B cell (primary cell): Measurements from ENCODE around the gene MMGT1. TPM values are rescaled to one million over a fixed set of nuclear protein-coding genes. Genes with fewer than 3 reads are reported as not detected.

Source experiments
- ATAC-seq: fragments of 200-7000 bp; cut with Tn5 transposase; one replicate; pipeline ENCODE4 v1.10.0; 2021; ENCODE audit warnings: low read depth, mild to moderate bottlenecking, moderate number of reproducible peaks, moderate library complexity
- CTCF ChIA-PET: fragments of 350-600 bp; sonication (Branson Sonifier 250); formaldehyde crosslinking; loops from one replicate; lab custom pipeline; 2021; ENCODE audit warnings: antibody characterized with exemption, inconsistent platforms; lab: Charles Lee
- POLR2A ChIA-PET: fragments of 350-600 bp; sonication (Branson Sonifier 250); formaldehyde crosslinking; loops from one replicate; lab custom pipeline; 2021; ENCODE audit warnings: antibody characterized with exemption; lab: Charles Lee
- DNase-seq: peaks from one replicate; pipeline ENCODE4 v3.0.0; 2013
- H2AFZ ChIP-seq: 2 replicates; pipeline ENCODE4 v1.6.1; 2012; ENCODE audit warnings: mild to moderate bottlenecking, low read depth, low read length; ENCODE audit not compliant: insufficient read depth, poor library complexity, severe bottlenecking
- H3K27ac ChIP-seq, 2 donors: 1 replicate in 1 of 2; 2 replicates in 1 of 2; pipeline ENCODE4 v1.5.1; 2012 to 2013; ENCODE audit warnings: low read length in 2 of 2, mild to moderate bottlenecking in 2 of 2, moderate library complexity in 1 of 2
- H3K27me3 ChIP-seq, 4 experiments: fragments of 200-600 bp in 1 of 4; sonication (generic) in 1 of 4; replicated peaks in 1 of 4; 1 replicate in 2 of 4; 2 replicates in 2 of 4; pipeline versions ENCODE4 v1.6.1 to v1.7.0; 2013 to 2016; ENCODE audit warnings: low read length in 3 of 4, mild to moderate bottlenecking in 2 of 4, mixed read lengths in 1 of 4, moderate library complexity in 1 of 4; ENCODE audit not compliant: insufficient read depth in 4 of 4, control insufficient read depth in 3 of 4; ENCODE audit errors: control extremely low read depth in 1 of 4
- H3K36me3 ChIP-seq, 2 experiments: replicated peaks in 1 of 2; 1 replicate in 1 of 2; 2 replicates in 1 of 2; pipeline versions ENCODE4 v1.6.1 to v1.7.1; 2013; ENCODE audit warnings: low read length in 1 of 2; ENCODE audit not compliant: insufficient read depth in 2 of 2, control insufficient read depth in 1 of 2; ENCODE audit errors: control extremely low read depth in 1 of 2, extremely low read depth in 1 of 2
- H3K4me1 ChIP-seq, 2 donors: fragments of 200-600 bp in 1 of 2; sonication (generic) in 1 of 2; 1 replicate in 1 of 2; 2 replicates in 1 of 2; pipeline versions ENCODE4 v1.5.1 to v1.6.1; 2013 to 2017; ENCODE audit warnings: low read length in 2 of 2; ENCODE audit not compliant: control insufficient read depth in 2 of 2, insufficient read depth in 2 of 2
- H3K4me2 ChIP-seq: replicated peaks from 2 replicates; pipeline ENCODE3; 2012; ENCODE audit warnings: mild to moderate bottlenecking, low read depth, low read length; ENCODE audit not compliant: poor library complexity, severe bottlenecking
- H3K4me3 ChIP-seq, 5 experiments: fragments of 200-600 bp in 1 of 5; sonication (generic) in 1 of 5; 1 replicate in 3 of 5; 2 replicates in 2 of 5; pipeline versions ENCODE4 v1.5.1 to v1.7.0; 2011 to 2016; ENCODE audit warnings: low read length in 4 of 5, mild to moderate bottlenecking in 4 of 5, low read depth in 2 of 5, control low read depth in 1 of 5, moderate library complexity in 1 of 5; ENCODE audit not compliant: insufficient read depth in 1 of 5; ENCODE audit errors: control extremely low read depth in 1 of 5, extremely low read depth in 1 of 5
- H3K79me2 ChIP-seq: fragments of 200-600 bp; sonication (generic); one replicate; pipeline ENCODE4 v1.6.0; 2016; ENCODE audit warnings: low read length; ENCODE audit not compliant: control insufficient read depth, insufficient read depth
- H3K9ac ChIP-seq: fragments of 200-600 bp; sonication (generic); 2 replicates; pipeline ENCODE4 v1.6.1; 2017; ENCODE audit warnings: mild to moderate bottlenecking, low read length, moderate library complexity
- H3K9me3 ChIP-seq, 3 donors: one replicate each; pipeline versions ENCODE4 v1.6.1 to v1.7.1; 2013; ENCODE audit warnings: low read length in 2 of 3; ENCODE audit not compliant: control insufficient read depth in 2 of 3, insufficient read depth in 1 of 3; ENCODE audit errors: control extremely low read depth in 1 of 3
- H4K20me1 ChIP-seq: 2 replicates; pipeline ENCODE4 v1.6.0; 2012; ENCODE audit warnings: mild to moderate bottlenecking, low read length; ENCODE audit not compliant: insufficient read depth, control insufficient read depth, poor library complexity, severe bottlenecking
- H3K27ac Mint-ChIP-seq: one replicate; pipeline ENCODE4 v1.8.0; 2021; ENCODE audit warnings: mixed read lengths
- H3K27me3 Mint-ChIP-seq: one replicate; pipeline ENCODE4 v1.8.0; 2021; ENCODE audit warnings: mixed read lengths
- H3K4me1 Mint-ChIP-seq: one replicate; pipeline ENCODE4 v1.8.0; 2021; ENCODE audit warnings: mixed read lengths
- H3K4me3 Mint-ChIP-seq: one replicate; pipeline ENCODE4 v1.8.0; 2021; ENCODE audit warnings: mixed read lengths
- H3K9me3 Mint-ChIP-seq: one replicate; pipeline ENCODE4 v1.8.0; 2022; ENCODE audit warnings: mixed read lengths; ENCODE audit not compliant: insufficient read depth
- CTCF ChIP-seq: fragments of 200-600 bp; IDR thresholded peaks from one replicate; pipeline ENCODE4 v1.8.0; 2022; ENCODE audit warnings: antibody characterized with exemption, mild to moderate bottlenecking
- EZH2 ChIP-seq: IDR thresholded peaks from 2 replicates; pipeline ENCODE4 v1.6.1; 2012; ENCODE audit warnings: borderline replicate concordance, low read depth, mild to moderate bottlenecking, moderate library complexity, low read length; ENCODE audit not compliant: insufficient read depth, poor library complexity, severe bottlenecking
- WGBS: methylation state at CpG from one replicate; pipeline ENCODE4 v1.1.5; 2013; ENCODE audit warnings: missing lambda C conversion rate; ENCODE audit not compliant: insufficient coverage; 5-methylcytosine and 5-hydroxymethylcytosine counted together
- intact Hi-C: fragments of 100-400 bp; cut with micrococcal nuclease; formaldehyde crosslinking; loops from one replicate; pipeline ENCODE4 v1.10.0; 2022
- polyA plus RNA-seq: library from polyadenylated mRNA; depleted of rRNA; stranded (reverse); fragments of >200 nt; gene quantifications from 2 replicates; pipeline ENCODE4 v1.2.3, GENCODE V29; 2012
- total RNA-seq, 2 donors: library from RNA; stranded (reverse); fragments of 120-200 nt in 1 of 2; gene quantifications; 1 replicate in 1 of 2; 2 replicates in 1 of 2; pipeline versions ENCODE4 v1.2.3 to v1.2.4, GENCODE V29; 2013 to 2022

The MMGT1 gene
- total and polyA plus RNA-seq, 2 donors (not counting 1 experiment from before 2014, with no cell fraction given) = 7.9 to 25.1 TPM

GRCh38 chrX:136016881-136017280 lies 43.1 kb upstream of the MMGT1 start:
- Mint-ChIP-seq H3K4me1 (no peaks in the 10 kb centered on the region), H3K9me3 (no peaks in the 10 kb centered on the region), H3K4me3 (no peak overlapping the region), H3K27me3 (no peaks in the 10 kb centered on the region), H3K27ac (no peak overlapping the region)
- Histone ChIP-seq H3K4me3 (no peak overlapping the region), H3K79me2 (no peaks in the 10 kb centered on the region), H3K4me1 (no peaks in the 10 kb centered on the region), H4K20me1 (no peaks in the 10 kb centered on the region), H2AFZ (no peak overlapping the region), H3K4me2 (no peak overlapping the region), H3K27ac (no peak overlapping the region), H3K36me3 (peaks cover 0 to 18% of the 10 kb centered on the region in 2 experiments), H3K9me3 (no peaks in the 10 kb centered on the region), H3K9ac (no peak overlapping the region), H3K27me3 (no peaks in the 10 kb centered on the region)
- no CpG with 5 or more reads among the region's 2 CpGs for WGBS
- TF ChIP-seq EZH2 (no peak), CTCF (no peak)
- DNase-seq (no peak), ATAC-seq (no peak)
- ChIA-PET POLR2A (no interaction called here), CTCF (interaction anchor here (1.2 kb wide), 1 partner anchor 12 kb away, joined by 5 read pairs; no protein-coding TSS in a partner anchor)
- intact Hi-C loops = no loop called here

GRCh38 chrX:136015016-136015415 lies 41.2 kb upstream of the MMGT1 start:
- CTCF ChIA-PET = no interaction called here

More at GRCh38 chrX:136015016-136015415, 41.2 kb upstream of the MMGT1 start:
- Mint-ChIP-seq H3K27me3 (no peaks in the 10 kb centered on the region), H3K9me3 (no peaks in the 10 kb centered on the region), H3K4me1 (no peaks in the 10 kb centered on the region), H3K4me3 (no peak overlapping the region), H3K27ac (no peak overlapping the region)
- no peak overlapping the region for H3K4me2 ChIP-seq
- DNase-seq (no peak), ATAC-seq (no peak)
- no peak overlapping the region for H3K27ac ChIP-seq
- WGBS = no CpG with 5 or more reads among the region's 4 CpGs
- no peak for TF ChIP-seq CTCF
- no peak for TF ChIP-seq EZH2
- no peak overlapping the region for H2AFZ ChIP-seq
- no peaks in the 10 kb centered on the region for H3K79me2 ChIP-seq
- H3K36me3 ChIP-seq = peaks cover 0 to 16% of the 10 kb centered on the region in 2 experiments
- no peak overlapping the region for H3K9ac ChIP-seq
- no peaks in the 10 kb centered on the region for H3K4me1 ChIP-seq
- POLR2A ChIA-PET = no interaction called here
- intact Hi-C loops = no loop called here
- H3K9me3 ChIP-seq = no peaks in the 10 kb centered on the region
- H4K20me1 ChIP-seq = no peaks in the 10 kb centered on the region
- no peak overlapping the region for H3K4me3 ChIP-seq
- H3K27me3 ChIP-seq = no peaks in the 10 kb centered on the region
